Mammary epithelial cell (primary cell): Measurements from ENCODE around the gene SGSM1.

ENCODE experiments used
- EZH2 ChIP-seq: IDR thresholded peaks from 2 replicates; pipeline ENCODE4 v1.6.1; 2012; ENCODE audit warnings: low read length, inconsistent platforms, borderline replicate concordance
- TF ChIP-seq, protein P1 (sequence below), 2 donors: IDR thresholded peaks in 1 of 2; conservative IDR thresholded peaks in 1 of 2; 2 replicates each; pipeline ENCODE4 v1.5.1; 2011 to 2012; ENCODE audit warnings: inconsistent platforms in 2 of 2, low read length in 2 of 2, mild to moderate bottlenecking in 2 of 2, control low read depth in 1 of 2, low read depth in 1 of 2; ENCODE audit not compliant: insufficient read depth in 1 of 2; ENCODE audit errors: extremely low read depth in 1 of 2

DNA sequence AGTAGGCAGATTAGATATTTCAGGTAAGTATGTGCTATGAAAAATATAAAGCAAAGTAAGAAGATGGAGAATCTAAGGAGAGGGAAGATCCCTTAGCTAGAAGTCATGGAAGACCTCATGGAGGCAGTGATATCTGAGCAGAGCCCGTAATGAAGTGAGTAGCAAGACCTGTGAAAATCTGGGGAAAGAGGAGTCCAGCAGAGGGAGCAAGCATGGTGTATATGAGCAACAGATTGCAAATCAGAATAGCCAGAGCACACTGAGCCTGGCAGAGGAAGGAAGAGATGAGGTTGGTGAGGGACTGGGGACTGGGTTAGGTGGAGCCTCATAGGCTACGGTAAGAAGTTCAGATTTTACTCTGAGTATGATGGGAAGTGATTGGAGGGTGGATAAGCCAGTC is 131.1 kb downstream of the SGSM1 start:
- TF ChIP-seq, protein P1, sequence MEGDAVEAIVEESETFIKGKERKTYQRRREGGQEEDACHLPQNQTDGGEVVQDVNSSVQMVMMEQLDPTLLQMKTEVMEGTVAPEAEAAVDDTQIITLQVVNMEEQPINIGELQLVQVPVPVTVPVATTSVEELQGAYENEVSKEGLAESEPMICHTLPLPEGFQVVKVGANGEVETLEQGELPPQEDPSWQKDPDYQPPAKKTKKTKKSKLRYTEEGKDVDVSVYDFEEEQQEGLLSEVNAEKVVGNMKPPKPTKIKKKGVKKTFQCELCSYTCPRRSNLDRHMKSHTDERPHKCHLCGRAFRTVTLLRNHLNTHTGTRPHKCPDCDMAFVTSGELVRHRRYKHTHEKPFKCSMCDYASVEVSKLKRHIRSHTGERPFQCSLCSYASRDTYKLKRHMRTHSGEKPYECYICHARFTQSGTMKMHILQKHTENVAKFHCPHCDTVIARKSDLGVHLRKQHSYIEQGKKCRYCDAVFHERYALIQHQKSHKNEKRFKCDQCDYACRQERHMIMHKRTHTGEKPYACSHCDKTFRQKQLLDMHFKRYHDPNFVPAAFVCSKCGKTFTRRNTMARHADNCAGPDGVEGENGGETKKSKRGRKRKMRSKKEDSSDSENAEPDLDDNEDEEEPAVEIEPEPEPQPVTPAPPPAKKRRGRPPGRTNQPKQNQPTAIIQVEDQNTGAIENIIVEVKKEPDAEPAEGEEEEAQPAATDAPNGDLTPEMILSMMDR (conservative IDR thresholded peaks at IDR 0.05 in 1 of 2, IDR thresholded peaks at IDR 0.05 in 1 of 2; ENCODE audit: extremely low read depth in 1 of 2, insufficient read depth in 1 of 2, low read depth in 1 of 2, low read length in 2 of 2): peak; percentile 36 to 55
- TF ChIP-seq EZH2: no peak
